BLaER1 (cell line): ENCODE data around the gene DYNLRB2.

Source experiments
- H3K27ac ChIP-seq: shearing (Covaris generic); formaldehyde crosslinking; 2 replicates; pipeline ENCODE4 v1.8.1; 2022
- H3K27me3 ChIP-seq: shearing (Covaris generic); formaldehyde crosslinking; 2 replicates; pipeline ENCODE4 v1.8.1; 2022
- H3K36me3 ChIP-seq: shearing (Covaris generic); formaldehyde crosslinking; 2 replicates; pipeline ENCODE4 v1.8.1; 2022
- H3K4me1 ChIP-seq: shearing (Covaris generic); formaldehyde crosslinking; 2 replicates; pipeline ENCODE4 v1.8.1; 2022
- H3K4me2 ChIP-seq: shearing (Covaris generic); formaldehyde crosslinking; 2 replicates; pipeline ENCODE4 v1.8.1; 2022
- H3K4me3 ChIP-seq: shearing (Covaris generic); formaldehyde crosslinking; 2 replicates; pipeline ENCODE4 v1.8.1; 2022
- H3K9ac ChIP-seq: shearing (Covaris generic); formaldehyde crosslinking; 2 replicates; pipeline ENCODE4 v1.8.1; 2022
- H3K9me3 ChIP-seq: shearing (Covaris generic); formaldehyde crosslinking; 2 replicates; pipeline ENCODE4 v1.8.1; 2022
- H4K20me1 ChIP-seq: shearing (Covaris generic); formaldehyde crosslinking; 2 replicates; pipeline ENCODE4 v1.8.1; 2022
- Cebpa-rat ChIP-seq: shearing (Covaris generic); IDR thresholded peaks from 2 replicates; pipeline ENCODE4 v1.8.1; 2022

The DYNLRB2 gene

DNA sequence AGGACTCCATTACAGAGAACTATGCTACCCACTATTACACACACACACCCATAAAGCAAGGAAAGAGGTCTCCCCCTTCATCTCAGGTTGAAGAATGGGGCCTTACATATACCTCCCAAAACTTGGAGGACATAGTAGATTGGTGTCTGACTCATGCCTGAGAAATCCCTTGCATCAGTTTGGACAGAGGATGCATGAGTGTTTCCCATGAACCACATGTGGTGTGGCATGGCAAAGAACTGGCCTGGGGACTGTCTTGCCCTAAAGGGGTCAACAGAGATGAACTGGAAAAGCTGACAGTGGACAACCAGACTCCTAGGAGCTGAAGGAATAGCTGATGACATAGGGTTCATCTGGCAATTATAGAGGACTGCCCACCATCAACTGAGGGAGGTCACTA lies 54.0 kb downstream of the DYNLRB2 start:
- H3K4me3 ChIP-seq: no peak overlapping the region

DNA sequence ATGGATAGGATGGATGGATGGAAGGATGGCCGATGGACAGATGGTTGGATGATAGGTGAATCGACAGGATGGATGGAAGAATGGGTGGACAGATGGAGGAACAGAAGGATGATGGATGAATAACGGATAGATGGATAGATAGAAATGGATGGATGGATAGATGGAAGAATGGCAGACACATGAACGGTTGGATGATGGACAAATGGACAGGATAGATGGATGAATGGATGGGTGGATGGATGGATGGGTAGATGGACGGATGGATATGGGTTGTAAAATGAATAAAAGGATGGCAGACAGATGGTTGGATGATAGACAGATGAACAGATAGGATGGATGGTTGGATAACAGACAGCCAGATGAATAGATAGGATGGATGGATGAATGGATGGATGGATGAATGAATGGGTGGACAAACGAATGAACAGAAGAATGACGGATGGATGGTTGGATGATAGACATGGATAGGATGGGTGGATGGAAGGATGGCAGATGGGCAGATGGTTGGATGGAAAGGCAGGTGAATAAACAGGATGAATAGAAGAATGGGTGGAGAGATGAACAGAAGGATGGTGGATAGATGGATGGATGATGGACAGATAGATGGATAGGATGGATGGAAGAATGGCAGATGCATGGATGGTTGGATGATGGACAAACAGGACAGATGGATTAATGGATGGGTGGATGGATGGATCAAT lies 55.9 kb downstream of the DYNLRB2 start:
- 0 out of 2 replicates have a peak, but pooled peaks cover 2% of the 10 kb centered on the region for H3K4me1 ChIP-seq
- no peak overlapping the region for H3K27ac ChIP-seq
- H3K9me3 ChIP-seq: no peaks in the 10 kb centered on the region

More for the DNA sequence above, 54.0 kb downstream of the DYNLRB2 start:
- no peak overlapping the region for H3K9ac ChIP-seq
- H3K36me3 ChIP-seq: peaks cover 4% of the 10 kb centered on the region
- no peak overlapping the region for H3K27ac ChIP-seq
- no peak for TF ChIP-seq Cebpa-rat
- H4K20me1 ChIP-seq: no peaks in the 10 kb centered on the region
- no peaks in the 10 kb centered on the region for H3K9me3 ChIP-seq
- H3K4me1 ChIP-seq: peaks cover 11% of the 10 kb centered on the region
- no peaks in the 10 kb centered on the region for H3K27me3 ChIP-seq
- no peak overlapping the region for H3K4me2 ChIP-seq

DNA sequence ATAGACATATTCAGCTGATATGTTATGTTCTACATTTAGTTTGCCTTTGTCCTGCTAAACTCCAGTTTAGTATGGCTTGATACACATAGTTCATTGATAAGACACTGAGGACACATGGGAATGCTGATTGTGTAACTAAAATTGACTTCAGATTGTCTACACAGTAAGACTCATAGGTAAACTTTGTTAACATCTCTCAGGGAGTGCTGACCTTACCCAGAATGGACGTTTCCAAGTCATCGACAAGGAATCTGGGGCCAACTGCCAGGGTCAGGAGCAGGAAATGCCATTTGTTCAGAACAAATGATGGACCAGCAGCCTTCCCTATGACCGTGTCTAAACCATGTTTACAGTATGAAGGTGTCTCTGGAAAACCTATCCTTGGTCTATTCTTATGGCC lies 58.7 kb downstream of the DYNLRB2 start:
- H3K36me3 ChIP-seq: peaks cover 14% of the 10 kb centered on the region
- TF ChIP-seq Cebpa-rat: no peak
- no peaks in the 10 kb centered on the region for H3K4me1 ChIP-seq

More for the DNA sequence above, 55.9 kb downstream of the DYNLRB2 start:
- TF ChIP-seq Cebpa-rat: no peak
- Histone ChIP-seq H3K4me3 (no peak overlapping the region), H3K9ac (no peak overlapping the region), H4K20me1 (no peaks in the 10 kb centered on the region), H3K36me3 (peaks cover 5% of the 10 kb centered on the region), H3K4me2 (no peak overlapping the region), H3K27me3 (no peaks in the 10 kb centered on the region)

More for the DNA sequence above, 58.7 kb downstream of the DYNLRB2 start:
- no peaks in the 10 kb centered on the region for H4K20me1 ChIP-seq
- H3K9ac ChIP-seq: no peak overlapping the region
- H3K4me2 ChIP-seq: no peak overlapping the region
- no peaks in the 10 kb centered on the region; the same call in 1 of the 2 replicates for H3K9me3 ChIP-seq
- no peak overlapping the region for H3K27ac ChIP-seq
- no peak overlapping the region for H3K4me3 ChIP-seq
- no peaks in the 10 kb centered on the region for H3K27me3 ChIP-seq
